ENCODE data around the gene PMCH. TPM values are rescaled to one million over a fixed set of nuclear protein-coding genes. Genes with fewer than 3 reads are reported as not detected.
"Not testable (repeated sequence)": the region's sequence is repeated elsewhere in the genome, so short reads cannot be mapped to it uniquely, and the experiment has no call there.

Gene PMCH, protein sequence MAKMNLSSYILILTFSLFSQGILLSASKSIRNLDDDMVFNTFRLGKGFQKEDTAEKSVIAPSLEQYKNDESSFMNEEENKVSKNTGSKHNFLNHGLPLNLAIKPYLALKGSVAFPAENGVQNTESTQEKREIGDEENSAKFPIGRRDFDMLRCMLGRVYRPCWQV
- total RNA-seq: 1.8 and 2.7 TPM in 2 replicates

- intact Hi-C loops (cut with micrococcal nuclease): loop anchor here (2.0 to 10.0 kb wide), 5 partner anchors 27 to 281 kb away; partner anchors contain the start of genes NUP37, PARPBP and WASHC3
Measured at GRCh38 chr12:102197789-102198188, at the start of gene PMCH. TSS of gene PMCH (minus strand) at chr12:102197833. CDS start at chr12:102197770, 63 bp downstream.

DNA sequence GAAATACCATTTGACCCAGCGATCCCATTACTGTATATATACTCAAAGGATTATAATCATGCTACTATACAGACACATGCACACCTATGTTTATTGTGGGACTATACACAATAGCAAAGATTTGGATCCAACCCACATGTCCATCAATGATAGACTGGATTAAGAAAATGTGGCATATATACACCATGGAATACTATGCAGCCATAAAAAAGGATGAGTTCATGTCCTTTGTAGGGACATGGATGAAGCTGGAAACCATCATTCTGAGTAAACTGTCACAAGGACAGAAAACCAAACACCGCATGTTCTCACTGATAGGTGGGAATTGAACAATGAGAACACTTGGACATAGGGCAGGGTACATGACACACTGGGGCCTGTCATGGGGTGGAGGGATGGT is 43.2 kb upstream of the PMCH start:
- intact Hi-C loops (cut with micrococcal nuclease): not testable (repeated sequence)

- intact Hi-C loops (cut with micrococcal nuclease): no loop called here
Measured at GRCh38 chr12:102234599-102234998, 37.0 kb upstream of the PMCH start.

DNA sequence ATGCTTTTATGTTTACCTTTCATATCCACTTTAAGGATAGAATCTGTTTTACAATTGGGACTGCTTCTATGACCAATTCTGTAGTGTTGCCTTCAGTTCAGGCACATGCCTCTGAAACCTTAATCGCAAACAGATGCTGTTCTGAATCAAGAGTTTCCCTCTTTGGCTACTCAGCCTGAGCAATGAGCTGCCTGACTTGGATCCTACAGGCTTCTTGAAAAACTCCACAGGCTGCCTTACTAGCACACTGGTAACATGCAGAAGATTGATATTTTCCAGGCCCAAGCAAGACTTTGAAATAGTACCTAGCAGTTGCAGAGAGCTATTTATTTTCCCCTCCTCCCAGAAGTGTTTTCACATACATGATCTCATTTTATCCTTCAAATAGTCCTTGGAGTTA is 34.8 kb upstream of the PMCH start:
- intact Hi-C loops (cut with micrococcal nuclease): no loop called here

DNA sequence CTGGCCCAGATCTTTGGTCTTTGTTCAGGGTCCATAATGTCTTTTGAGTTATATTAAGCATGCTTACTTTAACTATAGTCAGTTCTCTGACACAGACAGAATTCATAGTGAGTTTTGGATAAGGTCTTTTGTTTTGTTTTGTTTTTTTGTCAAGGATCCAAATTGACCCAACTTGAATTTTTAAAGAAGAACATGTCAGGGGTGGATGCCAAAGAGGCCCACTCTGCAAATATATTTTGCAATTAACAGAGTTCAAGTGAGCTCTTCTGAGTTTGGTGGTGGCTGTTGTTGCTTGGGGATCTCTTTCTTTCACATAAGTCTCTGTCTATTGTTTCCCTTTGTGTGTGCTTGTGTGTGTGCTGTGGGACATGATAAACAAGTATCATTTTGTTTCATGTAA is 34.4 kb upstream of the PMCH start:
- intact Hi-C loops (cut with micrococcal nuclease): no loop called here

- intact Hi-C loops (cut with micrococcal nuclease): no loop called here
Measured at GRCh38 chr12:102227954-102228353, 30.3 kb upstream of the PMCH start.

- intact Hi-C loops (cut with micrococcal nuclease): no loop called here
Measured at GRCh38 chr12:102220736-102221135, 23.1 kb upstream of the PMCH start.

- intact Hi-C loops (cut with micrococcal nuclease): no loop called here
Measured at GRCh38 chr12:102215992-102216691, 18.5 kb upstream of the PMCH start.

DNA sequence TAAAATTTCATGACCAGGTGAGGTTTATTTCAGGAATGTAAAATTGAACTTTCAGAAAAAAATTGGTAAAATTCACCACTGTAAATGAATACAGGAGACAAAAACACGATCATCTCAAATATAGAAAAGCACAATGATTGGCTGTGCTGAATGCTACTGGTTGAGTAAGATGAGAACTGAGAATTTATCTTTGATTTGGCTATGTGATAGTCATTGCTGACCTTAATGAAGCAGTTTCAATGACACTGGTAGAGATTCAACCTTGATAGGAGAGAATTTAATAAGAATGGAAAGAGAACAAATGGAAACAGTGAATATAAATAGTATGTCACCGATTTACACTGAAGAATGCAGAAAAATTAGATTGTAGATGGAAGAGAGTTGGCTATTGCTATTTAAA is 6.4 kb upstream of the PMCH start:
- intact Hi-C loops (cut with micrococcal nuclease): no loop called here

GRCh38 chr12:102202556-102202955 is 4.9 kb upstream of the PMCH start:
- intact Hi-C loops (cut with micrococcal nuclease): no loop called here

- intact Hi-C loops (cut with micrococcal nuclease): no loop called here
Measured at GRCh38 chr12:102201436-102202061, 3.9 kb upstream of the PMCH start.

GRCh38 chr12:102195826-102196225 is 1.8 kb downstream of the PMCH start:
- intact Hi-C loops (cut with micrococcal nuclease): loop anchor here (2.0 to 10.0 kb wide), 5 partner anchors 25 to 283 kb away; partner anchors contain the start of genes NUP37, PARPBP and WASHC3

DNA sequence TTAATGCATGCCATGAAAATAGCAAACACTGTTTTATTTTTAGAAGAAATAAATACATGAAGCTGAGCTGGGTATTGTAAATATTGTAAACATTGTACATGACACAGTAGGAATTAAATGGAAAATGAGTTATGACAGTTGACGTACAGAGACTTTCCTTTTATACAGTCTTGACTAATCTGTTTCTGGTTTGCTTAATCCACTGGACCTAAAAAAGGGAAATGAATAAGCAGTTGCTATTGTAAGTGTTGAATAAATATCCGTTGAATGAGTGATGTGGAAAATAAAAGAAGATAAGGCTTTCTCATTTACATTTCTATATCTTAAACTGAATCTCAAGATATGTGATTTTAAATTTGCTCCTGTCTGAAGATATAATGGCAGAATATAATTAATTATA is 15.0 kb downstream of the PMCH start:
- intact Hi-C loops (cut with micrococcal nuclease): no loop called here

DNA sequence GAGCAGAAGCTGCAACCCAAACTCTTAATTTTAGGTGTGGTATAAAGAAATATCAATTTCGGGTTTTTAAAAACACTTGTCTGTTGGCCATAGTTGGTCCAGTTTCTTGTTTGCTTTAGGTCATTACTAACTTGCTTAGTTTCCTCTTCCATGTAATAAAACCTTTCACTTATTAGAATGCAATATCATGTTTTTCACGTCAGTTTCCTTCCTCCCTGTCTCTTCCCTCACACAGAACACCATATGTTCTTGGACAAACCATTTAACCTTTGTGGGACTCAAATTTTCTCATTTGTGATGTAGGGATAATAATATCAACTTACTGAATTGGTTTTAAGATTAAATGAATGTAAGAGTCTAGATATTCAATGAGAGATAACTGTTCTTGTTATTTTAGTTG is 22.9 kb downstream of the PMCH start:
- intact Hi-C loops (cut with micrococcal nuclease): loop anchor here (5.0 kb wide), 1 partner anchor 128 kb away; no protein-coding TSS in a partner anchor

- intact Hi-C loops (cut with micrococcal nuclease): loop anchor here (5.0 kb wide), 1 partner anchor 128 kb away; no protein-coding TSS in a partner anchor
Measured at GRCh38 chr12:102174117-102174516, 23.5 kb downstream of the PMCH start.

GRCh38 chr12:102172436-102172835 is 25.2 kb downstream of the PMCH start:
- intact Hi-C loops (cut with micrococcal nuclease): loop anchor here (5.0 kb wide), 1 partner anchor 130 kb away; no protein-coding TSS in a partner anchor

DNA sequence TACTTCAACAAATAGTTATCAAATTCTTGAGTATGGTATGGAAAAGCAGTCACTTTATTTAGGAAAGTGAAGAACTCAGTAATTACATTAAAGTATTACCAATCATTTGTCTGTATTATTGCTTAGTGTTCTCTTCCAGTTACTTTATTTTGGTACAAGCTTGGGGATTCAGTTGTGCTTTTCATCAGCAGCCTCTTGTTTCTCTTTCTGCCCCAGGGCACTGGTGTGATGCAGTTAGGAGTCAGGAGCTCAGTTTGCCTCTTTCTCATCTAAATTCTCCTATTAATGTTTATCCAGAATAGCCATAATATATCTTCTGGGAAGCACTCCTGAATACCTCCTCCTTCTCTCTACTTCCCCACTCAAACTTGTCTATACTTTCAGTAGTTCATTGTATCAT is 25.7 kb downstream of the PMCH start:
- intact Hi-C loops (cut with micrococcal nuclease): loop anchor here (2.0 to 5.0 kb wide), 5 partner anchors 25 to 645 kb away; partner anchors contain the start of gene PMCH

DNA sequence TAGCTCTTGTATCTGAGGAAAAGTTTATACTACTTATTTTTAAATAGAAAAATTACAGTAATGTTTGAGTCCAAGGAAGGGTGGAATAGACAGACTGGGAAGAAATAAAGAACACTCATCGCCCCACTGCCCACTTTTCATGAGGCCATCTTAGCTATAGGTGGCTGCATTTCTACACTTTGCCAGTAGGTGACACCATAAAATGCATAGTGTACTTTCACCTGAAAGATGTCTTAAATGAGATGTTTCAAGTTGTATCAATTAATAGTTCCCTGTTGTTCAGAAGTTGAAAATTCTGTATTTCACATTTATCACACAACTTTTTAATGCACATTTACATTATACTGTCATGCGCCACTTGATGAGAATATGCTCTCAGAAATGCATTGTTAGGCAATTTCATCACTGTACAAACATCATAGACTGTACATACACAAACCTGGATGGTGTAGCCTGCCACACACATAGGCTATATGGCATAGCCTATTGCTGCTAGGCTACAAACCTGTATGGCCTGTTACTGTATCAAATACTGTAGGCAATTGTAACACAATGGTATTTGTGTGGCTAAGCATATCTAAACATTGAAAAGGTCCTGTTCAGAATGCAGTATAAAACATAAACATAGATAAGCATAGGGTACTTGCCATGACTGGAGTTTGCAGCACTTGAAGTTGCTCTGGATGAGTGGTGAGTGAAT is 27.6 kb downstream of the PMCH start:
- intact Hi-C loops (cut with micrococcal nuclease): loop anchor here (1.0 to 5.0 kb wide), 10 partner anchors 27 to 647 kb away; partner anchors contain the start of gene PMCH

- intact Hi-C loops (cut with micrococcal nuclease): loop anchor here (1.0 kb wide), 1 partner anchor 48 kb away; the partner anchor contains the start of genes NUP37 and PARPBP
Measured at GRCh38 chr12:102167821-102168604, 29.6 kb downstream of the PMCH start.

DNA sequence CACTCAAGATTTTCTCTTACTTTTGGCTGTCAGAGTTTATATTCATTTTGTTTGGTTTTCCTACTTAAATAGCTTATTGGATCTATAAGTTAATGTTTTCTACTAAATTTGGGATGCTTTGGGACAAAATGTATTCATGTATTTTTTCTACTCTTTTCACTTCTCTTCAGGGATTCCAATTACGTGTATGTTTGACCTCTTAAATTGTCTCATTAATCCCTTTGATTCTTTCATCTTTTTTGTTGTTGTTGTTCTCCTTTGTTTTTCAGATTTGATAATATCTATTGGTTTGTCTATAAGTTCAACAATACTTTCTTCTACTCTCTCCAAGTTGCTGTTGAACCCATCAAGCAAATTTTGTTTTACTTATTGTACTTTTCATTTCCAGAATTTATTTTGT is 34.2 kb downstream of the PMCH start:
- intact Hi-C loops (cut with micrococcal nuclease): no loop called here

DNA sequence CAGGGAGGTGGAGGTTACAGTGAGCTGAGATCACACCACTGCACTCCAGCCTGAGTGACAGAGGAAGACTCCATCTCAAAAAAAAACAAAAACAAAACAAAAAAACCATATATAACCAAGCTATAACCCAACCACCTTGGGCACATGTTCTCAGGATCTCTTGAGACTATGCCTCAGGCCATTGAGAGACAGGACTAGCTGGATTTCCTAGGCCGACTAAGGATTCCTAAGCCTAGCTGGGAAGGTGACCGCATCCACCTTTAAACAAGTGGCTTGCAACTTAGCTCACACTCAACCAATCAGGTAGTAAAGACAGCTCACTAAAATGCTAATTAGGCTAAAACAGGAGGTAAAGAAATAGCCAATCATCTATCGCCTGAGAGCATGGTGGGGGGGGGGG is 42.4 kb downstream of the PMCH start:
- intact Hi-C loops (cut with micrococcal nuclease): not testable (repeated sequence)

All from T-helper 1 cell treated with Interleukin-12 subunit alpha and Interleukin-12 subunit beta and Interleukin-4 antibody, amounts not matched to agents 30 ng/mL and 1 ng/mL, for 36 hours (primary cell).